OCI-LY1 (cell line): ENCODE measurements around the gene MRPL54.

Experiments
- EZH2 ChIP-seq: fragments of 200-600 bp; sonication (generic), shearing (Covaris generic); IDR thresholded peaks from 2 replicates; pipeline ENCODE4 v1.8.0; 2017; ENCODE audit warnings: borderline replicate concordance, mixed run types, mild to moderate bottlenecking, antibody characterized with exemption, low read length, moderate library complexity, mixed read lengths
- TF ChIP-seq, protein P1 (sequence below): fragments of 200-600 bp; sonication (generic), shearing (Covaris generic); IDR thresholded peaks from 2 replicates; pipeline ENCODE4 v1.5.1; 2017; ENCODE audit warnings: mild to moderate bottlenecking, antibody characterized with exemption, low read length, moderate library complexity, mixed read lengths

- TF ChIP-seq, protein P1, sequence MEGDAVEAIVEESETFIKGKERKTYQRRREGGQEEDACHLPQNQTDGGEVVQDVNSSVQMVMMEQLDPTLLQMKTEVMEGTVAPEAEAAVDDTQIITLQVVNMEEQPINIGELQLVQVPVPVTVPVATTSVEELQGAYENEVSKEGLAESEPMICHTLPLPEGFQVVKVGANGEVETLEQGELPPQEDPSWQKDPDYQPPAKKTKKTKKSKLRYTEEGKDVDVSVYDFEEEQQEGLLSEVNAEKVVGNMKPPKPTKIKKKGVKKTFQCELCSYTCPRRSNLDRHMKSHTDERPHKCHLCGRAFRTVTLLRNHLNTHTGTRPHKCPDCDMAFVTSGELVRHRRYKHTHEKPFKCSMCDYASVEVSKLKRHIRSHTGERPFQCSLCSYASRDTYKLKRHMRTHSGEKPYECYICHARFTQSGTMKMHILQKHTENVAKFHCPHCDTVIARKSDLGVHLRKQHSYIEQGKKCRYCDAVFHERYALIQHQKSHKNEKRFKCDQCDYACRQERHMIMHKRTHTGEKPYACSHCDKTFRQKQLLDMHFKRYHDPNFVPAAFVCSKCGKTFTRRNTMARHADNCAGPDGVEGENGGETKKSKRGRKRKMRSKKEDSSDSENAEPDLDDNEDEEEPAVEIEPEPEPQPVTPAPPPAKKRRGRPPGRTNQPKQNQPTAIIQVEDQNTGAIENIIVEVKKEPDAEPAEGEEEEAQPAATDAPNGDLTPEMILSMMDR: no peak
- no peak for TF ChIP-seq EZH2
Measured at GRCh38 chr19:3771906-3772455, 9.5 kb downstream of the MRPL54 start, which contains the start of gene RAX2.
